ENCODE measurements around the gene RNF223. TPM values are rescaled to one million over a fixed set of nuclear protein-coding genes. Genes with fewer than 3 reads are reported as not detected.

Gene RNF223
- total and polyA plus RNA-seq, 2 donors (not counting 3 experiments of a cell fraction or from before 2014, with no cell fraction given), result not detected

GRCh38 chr1:1053022-1053421 lies 21.1 kb downstream of the RNF223 start:
- Histone ChIP-seq H2AFZ (ENCODE audit: low read depth, low read length) (no peak overlapping the region), H3K9me1 (replicated peaks; ENCODE audit: control insufficient read depth, extremely low read depth, insufficient read depth, low read length) (no peaks in the 10 kb centered on the region), H3K27ac (ENCODE audit: insufficient read depth, low read depth, low read length) (no peak overlapping the region), H3K9ac (replicated peaks; ENCODE audit: extremely low read depth, insufficient read depth, low read length) (no peak overlapping the region), H4K20me1 (replicated peaks; ENCODE audit: control insufficient read depth, extremely low read depth, insufficient read depth, low read length) (no peaks in the 10 kb centered on the region), H3K4me1 (ENCODE audit: control insufficient read depth, extremely low read depth, insufficient read depth, low read length) (no peaks in the 10 kb centered on the region), H3K27me3 (ENCODE audit: control insufficient read depth in 2 of 2, insufficient read depth in 2 of 2, low read length in 2 of 2) (no peaks in the 10 kb centered on the region), H3K36me3 (ENCODE audit: control insufficient read depth in 2 of 2, extremely low read depth in 1 of 2, insufficient read depth in 2 of 2, low read length in 2 of 2) (peaks cover 0 to 11% of the 10 kb centered on the region in 2 experiments), H3K4me3 (replicated peaks in 1 of 3; ENCODE audit: insufficient read depth in 1 of 3, low read depth in 1 of 3, low read length in 3 of 3) (no peak overlapping the region), H3K4me2 (ENCODE audit: insufficient read depth, low read length) (no peak overlapping the region), H3K9me3 (replicated peaks; ENCODE audit: control insufficient read depth, insufficient read depth, low read length) (no peaks in the 10 kb centered on the region), H3K79me2 (ENCODE audit: control insufficient read depth, insufficient read depth, low read length) (no peaks in the 10 kb centered on the region)
- BruUV-seq (replicated peaks), result no TSS peak
- POLR2A ChIA-PET, result no interaction called here
- CTCF ChIA-PET, result no interaction called here
- dilution Hi-C loops (cut with MboI; ENCODE audit: extremely low pct_ligation_motif_present, low sequenced_read_pairs), result no loop called here
- TF ChIP-seq CTCF (IDR thresholded peaks at IDR 0.05; ENCODE audit: extremely low read depth in 1 of 2, insufficient read depth in 1 of 2, low read depth in 1 of 2, low read length in 2 of 2) (no peak), POLR2A (IDR thresholded peaks at IDR 0.05; ENCODE audit: low read depth, low read length) (no peak), GATA2 (IDR thresholded peaks at IDR 0.05; ENCODE audit: insufficient read depth, insufficient read length, low read depth, low read length) (no peak), JUN (IDR thresholded peaks at IDR 0.05; ENCODE audit: borderline replicate concordance, insufficient read depth, insufficient read length, low read depth) (no peak), POLR2AphosphoS5 (IDR thresholded peaks at IDR 0.05; ENCODE audit: insufficient read depth, low read depth, low read length) (no peak), FOS (IDR thresholded peaks at IDR 0.05; ENCODE audit: borderline replicate concordance, insufficient read depth, low read length) (no peak), MYC (IDR thresholded peaks at IDR 0.05; ENCODE audit: low read depth, low read length) (no peak), EZH2 (IDR thresholded peaks at IDR 0.05; ENCODE audit: borderline replicate concordance, low read depth, low read length, severe bottlenecking) (no peak)
- TF ChIP-seq, protein P1, sequence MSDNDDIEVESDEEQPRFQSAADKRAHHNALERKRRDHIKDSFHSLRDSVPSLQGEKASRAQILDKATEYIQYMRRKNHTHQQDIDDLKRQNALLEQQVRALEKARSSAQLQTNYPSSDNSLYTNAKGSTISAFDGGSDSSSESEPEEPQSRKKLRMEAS (IDR thresholded peaks at IDR 0.05; ENCODE audit: insufficient read depth, insufficient read length), result no peak
- FAIRE-seq (no peak), DNase-seq (ENCODE audit: low read depth, low spot score) (no peak)
- intact Hi-C loops (cut with micrococcal nuclease), result no loop called here
